ENCODE measurements around the gene CLNK.

GRCh38 chr4:10590896-10591295 lies 93.7 kb downstream of the CLNK start:
- TF ChIP-seq, protein P1, sequence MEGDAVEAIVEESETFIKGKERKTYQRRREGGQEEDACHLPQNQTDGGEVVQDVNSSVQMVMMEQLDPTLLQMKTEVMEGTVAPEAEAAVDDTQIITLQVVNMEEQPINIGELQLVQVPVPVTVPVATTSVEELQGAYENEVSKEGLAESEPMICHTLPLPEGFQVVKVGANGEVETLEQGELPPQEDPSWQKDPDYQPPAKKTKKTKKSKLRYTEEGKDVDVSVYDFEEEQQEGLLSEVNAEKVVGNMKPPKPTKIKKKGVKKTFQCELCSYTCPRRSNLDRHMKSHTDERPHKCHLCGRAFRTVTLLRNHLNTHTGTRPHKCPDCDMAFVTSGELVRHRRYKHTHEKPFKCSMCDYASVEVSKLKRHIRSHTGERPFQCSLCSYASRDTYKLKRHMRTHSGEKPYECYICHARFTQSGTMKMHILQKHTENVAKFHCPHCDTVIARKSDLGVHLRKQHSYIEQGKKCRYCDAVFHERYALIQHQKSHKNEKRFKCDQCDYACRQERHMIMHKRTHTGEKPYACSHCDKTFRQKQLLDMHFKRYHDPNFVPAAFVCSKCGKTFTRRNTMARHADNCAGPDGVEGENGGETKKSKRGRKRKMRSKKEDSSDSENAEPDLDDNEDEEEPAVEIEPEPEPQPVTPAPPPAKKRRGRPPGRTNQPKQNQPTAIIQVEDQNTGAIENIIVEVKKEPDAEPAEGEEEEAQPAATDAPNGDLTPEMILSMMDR (IDR thresholded peaks at IDR 0.05; ENCODE audit: low read depth, low read length, poor library complexity, severe bottlenecking): no peak
- TF ChIP-seq EZH2phosphoT487 (IDR thresholded peaks at IDR 0.05; ENCODE audit: borderline replicate concordance, low read length): no peak

Data from DOHH2 (cell line).